Superior temporal gyrus (tissue), 1 donor: ENCODE measurements around the gene LILRA1.
"Not testable (repeated sequence)": the region's sequence is repeated elsewhere in the genome, so short reads cannot be mapped to it uniquely, and the experiment has no call there.

Source experiments
- DNase-seq: peaks from one replicate; pipeline ENCODE4 v3.0.0-alpha.2; 2016; ENCODE audit errors: extremely low spot score

Gene LILRA1

GRCh38 chr19:54593445-54593844 is at the start of gene LILRA1:
TSS of gene LILRA1 (plus strand) at chr19:54593632. CDS start at chr19:54594245, 613 bp downstream.
- not testable (repeated sequence) for DNase-seq

GRCh38 chr19:54548806-54549205 is 44.6 kb upstream of the LILRA1 start:
- DNase-seq: no peak

- no peak for DNase-seq
Measured at GRCh38 chr19:54549224-54549623, 44.2 kb upstream of the LILRA1 start.

- no peak for DNase-seq
Measured at GRCh38 chr19:54551293-54551692, 42.1 kb upstream of the LILRA1 start.

GRCh38 chr19:54551950-54552912 is 41.2 kb upstream of the LILRA1 start:
- peak; percentile 10 for DNase-seq

GRCh38 chr19:54552913-54553310 is 40.5 kb upstream of the LILRA1 start:
- no peak for DNase-seq

- DNase-seq: no peak
Measured at GRCh38 chr19:54554006-54554405, 39.4 kb upstream of the LILRA1 start.

- DNase-seq: no peak
Measured at GRCh38 chr19:54554896-54555295, 38.5 kb upstream of the LILRA1 start.

GRCh38 chr19:54556194-54556593 is 37.2 kb upstream of the LILRA1 start:
- no peak for DNase-seq

- no peak for DNase-seq
Measured at GRCh38 chr19:54558339-54558738, 35.1 kb upstream of the LILRA1 start.

- DNase-seq: no peak
Measured at GRCh38 chr19:54560881-54561385, 32.5 kb upstream of the LILRA1 start.

- no peak for DNase-seq
Measured at GRCh38 chr19:54561840-54562239, 31.6 kb upstream of the LILRA1 start.

GRCh38 chr19:54563206-54563605 is 30.2 kb upstream of the LILRA1 start:
- DNase-seq: not testable (repeated sequence)

GRCh38 chr19:54570316-54570715 is 23.1 kb upstream of the LILRA1 start:
- DNase-seq: no peak

- DNase-seq: not testable (repeated sequence)
Measured at GRCh38 chr19:54571715-54572615, 21.5 kb upstream of the LILRA1 start.

GRCh38 chr19:54572696-54573311 is 20.6 kb upstream of the LILRA1 start:
- DNase-seq: no peak

- no peak for DNase-seq
Measured at GRCh38 chr19:54573330-54573872, 20.0 kb upstream of the LILRA1 start, which contains the start of gene LILRA2. TSS of gene LILRA2 (plus strand) at chr19:54573790. CDS start at chr19:54573879, 89 bp downstream.

- DNase-seq: no peak
Measured at GRCh38 chr19:54574051-54574450, 19.4 kb upstream of the LILRA1 start.

- DNase-seq: no peak
Measured at GRCh38 chr19:54574527-54575056, 18.8 kb upstream of the LILRA1 start.

- DNase-seq: not testable (repeated sequence)
Measured at GRCh38 chr19:54575205-54575604, 18.2 kb upstream of the LILRA1 start.

- DNase-seq: no peak
Measured at GRCh38 chr19:54576411-54576976, 16.9 kb upstream of the LILRA1 start.
